ENCODE results near the gene IFTAP.

DNA sequence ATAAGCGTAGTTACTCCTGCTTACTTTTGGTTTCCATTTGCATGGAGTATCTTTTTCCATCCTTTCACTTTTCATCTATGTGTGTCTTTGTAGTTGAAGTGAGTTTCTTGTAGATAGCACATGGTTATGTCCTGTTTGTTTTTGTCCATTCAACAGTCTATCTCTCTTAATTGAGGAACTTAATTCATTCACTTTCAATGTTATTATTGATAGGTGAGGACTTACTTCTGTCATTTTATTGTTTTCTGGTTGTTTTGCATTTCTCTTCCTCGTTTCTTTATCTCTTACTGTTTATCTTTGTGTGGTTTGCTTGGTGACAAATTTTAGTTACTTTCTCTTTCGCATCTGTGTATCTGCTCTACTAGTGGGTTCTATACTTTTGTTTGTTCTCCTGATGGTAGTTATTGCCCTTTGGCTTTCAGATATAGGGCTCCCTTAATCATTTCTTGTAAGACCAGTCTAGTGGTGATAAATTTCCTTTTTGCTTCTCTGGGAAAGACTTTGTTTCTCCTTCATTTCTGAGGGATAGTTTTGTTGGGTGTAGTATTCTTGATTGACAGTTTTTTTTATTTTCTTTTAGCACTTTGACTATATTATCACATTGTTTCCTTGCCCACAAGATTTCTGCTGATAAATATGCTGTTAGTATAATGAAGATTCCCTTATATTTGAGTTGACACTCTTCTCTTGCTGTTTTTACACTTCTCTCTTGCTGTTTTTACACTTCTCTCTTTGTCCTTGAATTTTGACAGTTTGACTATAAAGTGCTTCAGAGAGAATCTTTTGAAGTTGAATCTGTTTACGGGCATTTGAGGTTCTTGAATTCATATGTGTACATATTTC is 35.5 kb upstream of the IFTAP start:
- TF ChIP-seq POLR2A (IDR thresholded peaks at IDR 0.05) (no peak), EP300 (IDR thresholded peaks at IDR 0.05) (no peak), CTCF (IDR thresholded peaks at IDR 0.05) (no peak), POLR2AphosphoS5 (IDR thresholded peaks at IDR 0.05) (no peak)
